ENCODE measurements around the gene ASF1B.

ASF1B gene

DNA sequence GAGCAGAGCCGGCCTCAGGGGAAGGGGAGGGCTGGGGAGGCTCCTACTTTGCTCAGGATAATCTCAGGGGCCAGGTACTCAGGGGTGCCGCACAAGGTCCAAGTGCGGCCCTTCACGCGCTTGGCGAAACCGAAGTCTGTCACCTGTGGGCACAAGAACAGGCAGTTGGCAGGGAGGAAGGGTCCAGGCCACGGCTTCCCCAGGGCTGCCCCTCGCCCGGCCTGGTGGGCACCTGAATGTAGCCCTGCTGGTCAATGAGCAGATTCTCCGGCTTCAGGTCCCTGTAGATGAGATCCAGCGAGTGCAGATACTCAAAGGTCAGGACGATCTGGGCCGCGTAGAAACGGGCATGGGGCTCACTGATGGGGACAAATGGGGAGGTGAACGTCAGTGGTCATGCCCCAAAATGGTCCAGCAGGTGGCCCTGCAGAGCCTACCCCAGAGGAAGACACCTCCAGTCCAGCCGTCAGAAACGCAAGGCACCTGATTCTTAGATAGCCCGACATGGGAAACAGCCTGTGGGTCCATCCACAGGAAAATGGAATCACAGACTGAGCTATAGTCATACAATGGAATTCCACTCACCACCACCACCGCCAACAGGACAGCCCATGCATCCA, 38.7 kb downstream of the ASF1B start:
- H3K4me3 ChIP-seq (ENCODE audit: insufficient read depth, low read depth, low read length, poor library complexity, severe bottlenecking) = no peak overlapping the region
- no peak overlapping the region for H3K27ac ChIP-seq (ENCODE audit: insufficient read depth, low read length, poor library complexity, severe bottlenecking)
- no peaks in the 10 kb centered on the region for H3K9me3 ChIP-seq (ENCODE audit: control insufficient read depth, low read length)
- H3K27me3 ChIP-seq (replicated peaks; ENCODE audit: control insufficient read depth, insufficient read depth, low read length, poor library complexity, severe bottlenecking) = no peaks in the 10 kb centered on the region
- H3K36me3 ChIP-seq (ENCODE audit: control insufficient read depth, insufficient read depth, low read length) = peaks cover 18% of the 10 kb centered on the region
- no peaks in the 10 kb centered on the region for H3K4me1 ChIP-seq (ENCODE audit: control insufficient read depth, insufficient read depth, low read length, poor library complexity, severe bottlenecking)
- no peak for DNase-seq

DNA sequence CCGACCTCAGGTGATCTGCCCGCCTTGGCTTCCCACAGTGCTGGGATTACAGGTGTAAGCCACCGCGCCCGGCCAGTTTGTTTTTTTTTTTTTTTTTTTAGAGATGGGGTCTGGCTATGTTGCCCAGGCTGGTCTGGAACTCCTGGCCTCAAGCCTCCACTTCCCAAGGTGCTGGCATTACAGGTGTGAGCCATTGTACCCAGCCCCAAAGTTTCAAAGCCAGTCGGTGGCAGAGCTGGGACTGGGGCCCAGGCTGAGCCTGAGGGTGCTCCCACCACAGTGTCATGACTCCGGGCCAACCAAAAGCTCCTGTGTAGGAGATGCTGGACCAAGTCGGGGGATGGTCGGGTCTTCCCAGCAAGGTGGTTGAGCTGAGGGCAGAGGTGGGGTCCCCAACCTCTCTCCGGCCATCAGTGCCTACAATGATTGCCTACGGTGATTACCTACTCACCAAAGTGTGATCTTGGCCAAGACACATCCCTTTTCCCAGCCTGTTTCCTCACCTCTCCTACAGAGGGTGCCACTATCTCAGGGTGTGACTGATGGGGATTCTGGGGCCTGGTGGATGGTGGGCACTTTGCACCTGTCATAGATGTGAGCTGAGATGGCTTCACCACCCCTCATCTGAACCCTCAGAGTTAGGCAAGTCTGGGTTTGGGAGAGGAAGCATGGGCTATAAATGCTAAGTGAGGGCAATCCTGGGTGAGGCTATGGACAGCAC, 40.0 kb downstream of the ASF1B start:
- Histone ChIP-seq H3K27ac (ENCODE audit: insufficient read depth, low read length, poor library complexity, severe bottlenecking) (no peak overlapping the region), H3K9me3 (ENCODE audit: control insufficient read depth, low read length) (no peaks in the 10 kb centered on the region), H3K4me1 (ENCODE audit: control insufficient read depth, insufficient read depth, low read length, poor library complexity, severe bottlenecking) (no peaks in the 10 kb centered on the region), H3K36me3 (ENCODE audit: control insufficient read depth, insufficient read depth, low read length) (peaks cover 11% of the 10 kb centered on the region), H3K4me3 (ENCODE audit: insufficient read depth, low read depth, low read length, poor library complexity, severe bottlenecking) (no peak overlapping the region), H3K27me3 (replicated peaks; ENCODE audit: control insufficient read depth, insufficient read depth, low read length, poor library complexity, severe bottlenecking) (no peaks in the 10 kb centered on the region)
- no peak for DNase-seq

DNA sequence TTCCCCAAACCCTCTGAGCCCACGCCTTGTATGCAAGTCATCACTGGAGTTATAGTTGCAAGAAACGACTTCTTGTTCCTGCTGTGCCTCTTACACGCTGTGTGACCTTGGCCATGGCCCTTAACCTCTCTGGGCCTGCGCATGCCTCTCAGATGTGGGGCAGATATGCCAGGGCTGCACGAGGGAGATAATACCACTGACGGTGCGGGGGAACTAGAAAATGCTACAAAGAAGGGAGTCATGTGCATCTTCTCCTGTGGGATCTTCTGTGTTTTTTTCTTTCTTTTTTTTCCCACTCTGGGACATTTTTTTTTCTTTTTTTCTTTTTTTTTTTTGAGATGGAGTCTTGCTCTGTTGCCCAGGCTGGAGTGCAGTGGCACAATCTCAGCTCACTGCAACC, 41.5 kb downstream of the ASF1B start:
- Histone ChIP-seq H3K4me1 (ENCODE audit: control insufficient read depth, insufficient read depth, low read length, poor library complexity, severe bottlenecking) (no peaks in the 10 kb centered on the region), H3K4me3 (ENCODE audit: insufficient read depth, low read depth, low read length, poor library complexity, severe bottlenecking) (no peak overlapping the region), H3K27me3 (replicated peaks; ENCODE audit: control insufficient read depth, insufficient read depth, low read length, poor library complexity, severe bottlenecking) (no peaks in the 10 kb centered on the region), H3K9me3 (ENCODE audit: control insufficient read depth, low read length) (no peaks in the 10 kb centered on the region), H3K27ac (ENCODE audit: insufficient read depth, low read length, poor library complexity, severe bottlenecking) (no peak overlapping the region), H3K36me3 (ENCODE audit: control insufficient read depth, insufficient read depth, low read length) (peaks cover 8% of the 10 kb centered on the region)
- no peak for DNase-seq

DNA sequence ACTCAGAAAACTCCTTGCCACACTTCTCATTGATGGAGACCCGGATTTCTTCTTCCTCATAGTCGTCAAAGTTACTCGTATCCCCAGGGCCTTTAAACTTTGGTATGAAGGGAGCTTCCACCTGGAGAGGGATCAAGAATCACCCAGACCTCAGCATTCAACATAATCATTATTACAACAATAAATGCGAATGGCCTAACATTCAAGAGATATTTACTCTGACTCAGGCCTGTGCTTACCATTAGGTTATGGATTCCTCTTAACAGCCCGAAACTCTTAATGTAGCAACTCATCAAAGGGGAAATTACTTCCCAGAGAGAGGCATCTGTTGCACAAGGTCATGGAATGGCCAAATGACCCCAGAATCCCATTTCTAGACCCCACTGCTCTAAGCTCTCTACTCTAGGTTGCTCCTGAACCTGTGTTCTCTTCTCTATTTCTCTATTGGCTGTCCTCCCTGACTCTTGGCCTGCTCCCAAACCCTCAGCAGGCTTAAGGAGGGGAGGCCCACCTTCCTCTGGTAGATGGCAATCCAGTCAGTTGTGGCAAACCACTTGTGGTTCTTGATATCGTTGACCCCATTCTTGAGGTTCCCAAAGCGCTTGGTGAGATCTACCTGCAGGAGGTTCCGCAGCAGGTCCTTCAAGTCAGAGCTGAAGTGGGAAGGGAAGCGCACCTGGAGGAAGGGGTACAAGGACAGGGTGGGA, 43.1 kb downstream of the ASF1B start:
- DNase-seq = no peak
- no peaks in the 10 kb centered on the region for H3K27me3 ChIP-seq (replicated peaks; ENCODE audit: control insufficient read depth, insufficient read depth, low read length, poor library complexity, severe bottlenecking)
- no peak overlapping the region for H3K27ac ChIP-seq (ENCODE audit: insufficient read depth, low read length, poor library complexity, severe bottlenecking)
- H3K9me3 ChIP-seq (ENCODE audit: control insufficient read depth, low read length) = no peaks in the 10 kb centered on the region
- no peaks in the 10 kb centered on the region for H3K4me1 ChIP-seq (ENCODE audit: control insufficient read depth, insufficient read depth, low read length, poor library complexity, severe bottlenecking)
- no peak overlapping the region for H3K4me3 ChIP-seq (ENCODE audit: insufficient read depth, low read depth, low read length, poor library complexity, severe bottlenecking)
- peaks cover 11% of the 10 kb centered on the region for H3K36me3 ChIP-seq (ENCODE audit: control insufficient read depth, insufficient read depth, low read length)

DNA sequence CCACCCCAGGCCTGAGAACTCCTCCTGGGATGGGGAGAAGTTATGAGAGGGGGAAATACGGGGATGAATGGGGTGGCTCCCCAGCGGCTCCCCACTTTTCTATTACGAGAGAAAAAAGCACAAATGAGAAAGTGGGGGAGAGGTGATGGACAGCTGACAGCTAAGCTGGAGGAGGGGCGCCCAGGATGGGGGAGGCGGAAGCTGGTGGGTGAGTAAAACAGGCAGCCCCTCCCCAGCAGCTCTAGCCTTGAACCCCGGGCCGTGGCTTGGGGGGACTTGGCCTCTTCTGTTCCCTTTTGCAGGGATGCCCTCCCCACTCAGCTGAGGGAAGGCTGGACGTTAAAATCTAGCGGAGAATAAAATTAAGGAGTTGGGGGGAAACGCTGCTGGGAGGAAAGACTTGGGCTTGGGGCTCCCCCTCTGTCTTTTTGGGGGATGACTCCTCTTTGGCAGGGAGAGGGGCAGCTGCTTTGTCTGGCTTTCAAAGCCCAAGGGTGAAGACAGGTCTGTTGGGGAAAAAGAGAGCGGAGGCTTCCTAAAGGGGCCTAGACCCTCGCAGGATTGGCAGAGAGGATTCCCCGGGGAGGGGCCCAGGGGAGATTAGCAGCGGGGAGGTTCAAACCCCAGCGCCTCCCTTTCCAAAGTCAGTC, 44.5 kb downstream of the ASF1B start:
- DNase-seq = no peak
- peaks cover 7% of the 10 kb centered on the region for H3K36me3 ChIP-seq (ENCODE audit: control insufficient read depth, insufficient read depth, low read length)
- H3K27ac ChIP-seq (ENCODE audit: insufficient read depth, low read length, poor library complexity, severe bottlenecking) = peak overlapping the region; percentile 77
- no peaks in the 10 kb centered on the region for H3K4me1 ChIP-seq (ENCODE audit: control insufficient read depth, insufficient read depth, low read length, poor library complexity, severe bottlenecking)
- peak overlapping the region; percentile 77 for H3K4me3 ChIP-seq (ENCODE audit: insufficient read depth, low read depth, low read length, poor library complexity, severe bottlenecking)
- H3K9me3 ChIP-seq (ENCODE audit: control insufficient read depth, low read length) = no peaks in the 10 kb centered on the region
- H3K27me3 ChIP-seq (replicated peaks; ENCODE audit: control insufficient read depth, insufficient read depth, low read length, poor library complexity, severe bottlenecking) = no peaks in the 10 kb centered on the region

DNA sequence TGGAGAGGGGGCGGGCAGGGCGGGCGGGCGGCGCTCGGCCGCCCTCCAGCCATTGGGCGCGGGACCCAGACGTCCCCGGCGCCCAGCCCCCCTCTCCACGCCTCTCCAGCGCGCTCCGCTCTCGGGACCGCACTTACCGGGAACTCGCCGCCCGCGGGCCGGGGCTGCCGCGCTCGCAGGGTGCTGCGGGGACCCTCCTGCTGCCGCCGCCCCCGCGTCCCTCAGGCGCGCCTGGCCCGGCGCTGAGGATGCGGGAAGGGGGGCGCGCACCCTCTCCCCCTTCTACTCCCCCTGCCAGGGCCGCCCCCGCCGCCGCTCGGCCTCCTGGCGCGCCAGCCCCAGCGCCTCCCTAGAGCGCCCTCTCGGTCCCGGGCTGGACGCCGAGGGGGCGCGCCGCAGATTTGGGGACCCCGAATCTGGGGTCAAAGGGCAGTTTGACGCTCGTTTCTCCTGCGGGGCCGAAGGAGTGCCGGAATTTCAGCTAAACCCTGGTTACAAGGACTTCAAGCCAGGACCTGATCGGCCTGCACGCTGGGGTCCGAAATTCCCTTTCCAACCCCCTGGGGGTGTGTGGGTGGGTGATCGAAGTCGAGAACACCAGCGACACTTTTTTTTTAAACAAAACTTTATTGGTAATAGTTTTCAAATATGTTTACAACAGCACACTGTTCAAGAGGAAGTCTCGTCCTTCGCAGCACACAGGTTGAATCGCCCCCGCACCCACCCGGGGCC, 45.1 kb downstream of the ASF1B start:
- H3K27ac ChIP-seq (ENCODE audit: insufficient read depth, low read length, poor library complexity, severe bottlenecking) = peak overlapping the region; percentile 77
- H3K27me3 ChIP-seq (replicated peaks; ENCODE audit: control insufficient read depth, insufficient read depth, low read length, poor library complexity, severe bottlenecking) = no peaks in the 10 kb centered on the region
- H3K9me3 ChIP-seq (ENCODE audit: control insufficient read depth, low read length) = no peaks in the 10 kb centered on the region
- DNase-seq = peak in 1 of 3 donors; percentile 47
- H3K4me1 ChIP-seq (ENCODE audit: control insufficient read depth, insufficient read depth, low read length, poor library complexity, severe bottlenecking) = no peaks in the 10 kb centered on the region
- H3K4me3 ChIP-seq (ENCODE audit: insufficient read depth, low read depth, low read length, poor library complexity, severe bottlenecking) = peak overlapping the region; percentile 77
- peaks cover 5% of the 10 kb centered on the region for H3K36me3 ChIP-seq (ENCODE audit: control insufficient read depth, insufficient read depth, low read length)

DNA sequence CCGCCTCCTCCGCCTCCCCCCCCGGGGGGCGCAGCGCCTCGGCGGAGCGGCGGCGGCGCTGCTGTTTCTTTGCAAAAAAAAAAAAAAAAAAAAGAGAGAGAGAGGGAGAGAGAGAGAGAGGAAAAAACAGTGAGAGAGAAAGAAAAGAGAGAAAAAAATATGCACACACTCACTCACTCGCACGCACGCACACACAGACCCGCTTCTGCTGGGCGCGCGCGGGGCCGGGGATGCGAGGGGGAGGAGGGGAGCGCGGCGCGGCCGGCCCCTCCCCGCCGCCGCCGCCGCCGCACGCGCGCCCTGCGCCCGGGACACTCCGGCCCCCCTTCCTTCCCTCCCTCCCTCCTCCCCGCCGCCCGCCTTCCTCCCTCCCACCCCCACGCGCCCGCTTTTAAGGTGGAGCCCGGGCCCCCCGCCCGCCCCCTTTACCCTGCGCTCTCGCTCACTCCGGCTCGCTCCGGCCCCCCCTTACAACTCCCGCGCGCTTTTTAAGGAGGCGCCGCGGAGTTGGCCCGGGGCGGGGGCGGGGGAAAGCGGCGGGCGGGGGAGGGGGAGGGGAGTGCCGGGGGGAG, 45.8 kb downstream of the ASF1B start, which contains the start of gene SAMD1:
TSS of gene SAMD1 (minus strand) at position 243 of the 572 bp plus-strand sequence.
- Histone ChIP-seq H3K27me3 (replicated peaks; ENCODE audit: control insufficient read depth, insufficient read depth, low read length, poor library complexity, severe bottlenecking) (no peaks in the 10 kb centered on the region), H3K27ac (ENCODE audit: insufficient read depth, low read length, poor library complexity, severe bottlenecking) (peak within 1 kb of the TSS; percentile 77), H3K4me1 (ENCODE audit: control insufficient read depth, insufficient read depth, low read length, poor library complexity, severe bottlenecking) (no peaks in the 10 kb centered on the region), H3K36me3 (ENCODE audit: control insufficient read depth, insufficient read depth, low read length) (peaks cover 5% of the 10 kb centered on the region), H3K4me3 (ENCODE audit: insufficient read depth, low read depth, low read length, poor library complexity, severe bottlenecking) (peak within 1 kb of the TSS; percentile 77), H3K9me3 (ENCODE audit: control insufficient read depth, low read length) (no peaks in the 10 kb centered on the region)
- DNase-seq = peak; percentile 75 to 83 (median 78)

DNA sequence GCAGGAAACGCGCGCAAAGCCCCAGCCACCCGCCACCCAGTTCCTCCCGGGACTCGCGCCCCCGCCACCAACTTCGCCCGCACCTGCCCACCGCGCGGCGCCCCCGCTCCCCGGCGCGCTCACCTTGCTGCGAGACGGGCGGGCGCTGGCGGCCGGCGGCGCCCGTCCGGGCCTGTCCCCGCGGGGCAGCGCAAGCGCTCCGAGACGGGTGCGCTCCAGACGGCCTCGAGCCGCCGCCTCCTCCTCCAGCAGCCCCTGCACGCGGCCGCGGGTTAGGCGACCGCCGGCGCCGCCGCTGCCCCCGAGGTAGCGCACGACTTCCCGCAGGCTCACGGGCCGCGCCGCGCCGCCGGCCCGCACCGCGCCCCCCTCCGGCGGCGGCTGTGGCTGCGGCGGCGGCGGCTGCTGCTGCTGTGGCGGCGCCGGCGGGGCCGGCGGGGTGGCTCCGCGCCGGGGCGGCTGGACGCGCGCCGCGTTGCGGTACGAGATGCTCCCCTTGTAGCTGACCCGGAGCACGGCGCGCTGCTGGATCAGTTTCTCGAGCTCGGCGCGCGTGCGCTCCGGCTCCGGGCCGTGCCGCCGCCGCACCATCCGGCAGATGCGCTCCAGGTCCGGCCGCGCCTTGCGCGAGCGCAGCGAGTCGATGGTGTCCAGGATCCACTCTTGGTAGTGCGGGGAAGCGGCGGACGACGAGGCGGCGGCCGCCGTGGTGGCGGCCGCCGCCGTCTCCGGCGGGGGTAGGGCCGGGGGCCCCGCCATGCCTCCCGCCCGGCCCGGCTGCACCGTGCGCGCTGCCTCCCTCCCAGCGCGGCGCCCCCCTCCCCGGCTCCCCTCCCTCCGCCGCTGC, 46.5 kb downstream of the ASF1B start:
- Histone ChIP-seq H3K4me3 (ENCODE audit: insufficient read depth, low read depth, low read length, poor library complexity, severe bottlenecking) (peak overlapping the region; percentile 49), H3K9me3 (ENCODE audit: control insufficient read depth, low read length) (no peaks in the 10 kb centered on the region)
- peak in 2 of 3 donors; percentile 29 to 36 for DNase-seq

DNA sequence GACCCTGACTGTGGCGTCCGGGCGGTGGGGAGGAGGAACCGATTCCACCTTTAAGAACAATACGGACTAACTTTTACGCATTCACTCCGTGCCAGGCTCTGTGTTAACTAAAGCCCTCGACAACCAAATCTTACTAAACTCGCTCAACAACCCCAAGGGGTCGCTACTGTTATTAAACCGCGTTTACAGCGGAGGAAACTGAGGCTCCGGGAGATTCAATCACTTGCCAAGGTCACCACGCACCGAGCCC, 47.1 kb downstream of the ASF1B start:
- H3K4me1 ChIP-seq (ENCODE audit: control insufficient read depth, insufficient read depth, low read length, poor library complexity, severe bottlenecking) = no peaks in the 10 kb centered on the region
- H3K36me3 ChIP-seq (ENCODE audit: control insufficient read depth, insufficient read depth, low read length) = peaks cover 5% of the 10 kb centered on the region
- no peak overlapping the region for H3K27ac ChIP-seq (ENCODE audit: insufficient read depth, low read length, poor library complexity, severe bottlenecking)
- H3K4me3 ChIP-seq (ENCODE audit: insufficient read depth, low read depth, low read length, poor library complexity, severe bottlenecking) = no peak overlapping the region
- H3K27me3 ChIP-seq (replicated peaks; ENCODE audit: control insufficient read depth, insufficient read depth, low read length, poor library complexity, severe bottlenecking) = no peaks in the 10 kb centered on the region
- no peak for DNase-seq
- no peaks in the 10 kb centered on the region for H3K9me3 ChIP-seq (ENCODE audit: control insufficient read depth, low read length)

More for the DNA sequence above, 46.5 kb downstream of the ASF1B start:
- Histone ChIP-seq H3K27me3 (replicated peaks; ENCODE audit: control insufficient read depth, insufficient read depth, low read length, poor library complexity, severe bottlenecking) (no peaks in the 10 kb centered on the region), H3K4me1 (ENCODE audit: control insufficient read depth, insufficient read depth, low read length, poor library complexity, severe bottlenecking) (no peaks in the 10 kb centered on the region), H3K36me3 (ENCODE audit: control insufficient read depth, insufficient read depth, low read length) (peaks cover 5% of the 10 kb centered on the region), H3K27ac (ENCODE audit: insufficient read depth, low read length, poor library complexity, severe bottlenecking) (peak overlapping the region; percentile 32)
